Measurements from ENCODE around the gene TLR3.

TLR3 gene

GRCh38 chr4:186088523-186088922 is 19.6 kb downstream of the TLR3 start:
- no peaks in the 10 kb centered on the region for H3K4me1 ChIP-seq (ENCODE audit: insufficient read depth, low read length)
- H4K20me1 ChIP-seq (ENCODE audit: insufficient read depth, low read length) = no peaks in the 10 kb centered on the region
- H3K9ac ChIP-seq (ENCODE audit: low read depth, low read length) = no peak overlapping the region
- H3K27me3 ChIP-seq (ENCODE audit: insufficient read depth, low read length, poor library complexity) = no peaks in the 10 kb centered on the region
- DNase-seq (no peak), ATAC-seq (ENCODE audit: insufficient read depth, low read depth) (no peak)
- no peak overlapping the region for H3K4me3 ChIP-seq (ENCODE audit: low read depth in 1 of 2, low read length in 2 of 2)
- no peaks in the 10 kb centered on the region for H3K36me3 ChIP-seq (ENCODE audit: insufficient read depth, low read length)
- no peak overlapping the region for H3K27ac ChIP-seq (ENCODE audit: low read length)
- no peaks in the 10 kb centered on the region for H3K79me2 ChIP-seq (ENCODE audit: insufficient read depth, low read length)
- no peak overlapping the region for H3K4me2 ChIP-seq (ENCODE audit: insufficient read depth, low read length)
- no peak overlapping the region for H2AFZ ChIP-seq (ENCODE audit: low read depth, low read length)
- no peaks in the 10 kb centered on the region for H3K9me3 ChIP-seq (ENCODE audit: insufficient read depth, low read length, severe bottlenecking)
- TF ChIP-seq CTCF (IDR thresholded peaks at IDR 0.05; ENCODE audit: borderline replicate concordance, extremely low read depth, low read length, poor library complexity, severe bottlenecking) (no peak), EZH2 (IDR thresholded peaks at IDR 0.05; ENCODE audit: borderline replicate concordance, low read depth, low read length, severe bottlenecking) (no peak)

- ATAC-seq (ENCODE audit: insufficient read depth, low read depth) (no peak), DNase-seq (no peak)
- Histone ChIP-seq H3K9ac (ENCODE audit: low read depth, low read length) (no peak overlapping the region), H3K4me1 (ENCODE audit: insufficient read depth, low read length) (no peaks in the 10 kb centered on the region), H3K9me3 (ENCODE audit: insufficient read depth, low read length, severe bottlenecking) (no peaks in the 10 kb centered on the region), H3K79me2 (ENCODE audit: insufficient read depth, low read length) (no peaks in the 10 kb centered on the region), H3K4me2 (ENCODE audit: insufficient read depth, low read length) (no peak overlapping the region), H3K36me3 (ENCODE audit: insufficient read depth, low read length) (no peaks in the 10 kb centered on the region), H3K4me3 (ENCODE audit: low read depth in 1 of 2, low read length in 2 of 2) (no peak overlapping the region), H2AFZ (ENCODE audit: low read depth, low read length) (no peak overlapping the region), H3K27me3 (ENCODE audit: insufficient read depth, low read length, poor library complexity) (no peaks in the 10 kb centered on the region), H4K20me1 (ENCODE audit: insufficient read depth, low read length) (no peaks in the 10 kb centered on the region), H3K27ac (ENCODE audit: low read length) (no peak overlapping the region)
- no peak for TF ChIP-seq EZH2 (IDR thresholded peaks at IDR 0.05; ENCODE audit: borderline replicate concordance, low read depth, low read length, severe bottlenecking)
- no peak for TF ChIP-seq CTCF (IDR thresholded peaks at IDR 0.05; ENCODE audit: borderline replicate concordance, extremely low read depth, low read length, poor library complexity, severe bottlenecking)
Observed at GRCh38 chr4:186092296-186092695, 23.3 kb downstream of the TLR3 start.

- Histone ChIP-seq H2AFZ (ENCODE audit: low read depth, low read length) (no peak overlapping the region), H3K9ac (ENCODE audit: low read depth, low read length) (no peak overlapping the region), H3K36me3 (ENCODE audit: insufficient read depth, low read length) (no peaks in the 10 kb centered on the region), H3K4me3 (ENCODE audit: low read depth in 1 of 2, low read length in 2 of 2) (no peak overlapping the region), H3K27ac (ENCODE audit: low read length) (no peak overlapping the region), H3K79me2 (ENCODE audit: insufficient read depth, low read length) (no peaks in the 10 kb centered on the region), H3K4me2 (ENCODE audit: insufficient read depth, low read length) (no peak overlapping the region), H3K9me3 (ENCODE audit: insufficient read depth, low read length, severe bottlenecking) (no peaks in the 10 kb centered on the region), H3K27me3 (ENCODE audit: insufficient read depth, low read length, poor library complexity) (no peaks in the 10 kb centered on the region), H4K20me1 (ENCODE audit: insufficient read depth, low read length) (no peaks in the 10 kb centered on the region), H3K4me1 (ENCODE audit: insufficient read depth, low read length) (no peaks in the 10 kb centered on the region)
- no peak for TF ChIP-seq CTCF (IDR thresholded peaks at IDR 0.05; ENCODE audit: borderline replicate concordance, extremely low read depth, low read length, poor library complexity, severe bottlenecking)
- no peak for TF ChIP-seq EZH2 (IDR thresholded peaks at IDR 0.05; ENCODE audit: borderline replicate concordance, low read depth, low read length, severe bottlenecking)
- ATAC-seq (ENCODE audit: insufficient read depth, low read depth) (no peak), DNase-seq (no peak)
Observed at GRCh38 chr4:186095406-186095805, 26.4 kb downstream of the TLR3 start.

- Histone ChIP-seq H2AFZ (ENCODE audit: low read depth, low read length) (no peak overlapping the region), H3K4me3 (ENCODE audit: low read depth in 1 of 2, low read length in 2 of 2) (no peak overlapping the region), H4K20me1 (ENCODE audit: insufficient read depth, low read length) (no peaks in the 10 kb centered on the region), H3K27ac (ENCODE audit: low read length) (no peak overlapping the region), H3K4me2 (ENCODE audit: insufficient read depth, low read length) (no peak overlapping the region), H3K79me2 (ENCODE audit: insufficient read depth, low read length) (no peaks in the 10 kb centered on the region), H3K36me3 (ENCODE audit: insufficient read depth, low read length) (no peaks in the 10 kb centered on the region), H3K9ac (ENCODE audit: low read depth, low read length) (no peak overlapping the region), H3K9me3 (ENCODE audit: insufficient read depth, low read length, severe bottlenecking) (no peaks in the 10 kb centered on the region), H3K27me3 (ENCODE audit: insufficient read depth, low read length, poor library complexity) (no peaks in the 10 kb centered on the region), H3K4me1 (ENCODE audit: insufficient read depth, low read length) (no peaks in the 10 kb centered on the region)
- TF ChIP-seq CTCF (IDR thresholded peaks at IDR 0.05; ENCODE audit: borderline replicate concordance, extremely low read depth, low read length, poor library complexity, severe bottlenecking) (no peak), EZH2 (IDR thresholded peaks at IDR 0.05; ENCODE audit: borderline replicate concordance, low read depth, low read length, severe bottlenecking) (no peak)
- DNase-seq (no peak), ATAC-seq (ENCODE audit: insufficient read depth, low read depth) (no peak)
Observed at GRCh38 chr4:186096681-186097165, 27.8 kb downstream of the TLR3 start.

Measured in DND-41 (cell line).